Stomach (tissue), 4 donors: ENCODE data around the gene MYF6.

Experiments used
- CTCF ChIP-seq, 7 experiments: fragments of 450-650 bp in 4 of 7; fragments of 200-600 bp in 3 of 7; sonication (generic) in 3 of 7; IDR thresholded peaks; one replicate each; pipeline ENCODE4 v1.5.1; 2016 to 2019; ENCODE audit warnings: antibody characterized with exemption in 7 of 7, control low read depth in 2 of 7, mild to moderate bottlenecking in 1 of 7
- POLR2A ChIP-seq, 4 donors: fragments of 450-650 bp; IDR thresholded peaks; one replicate each; pipeline ENCODE4 v1.6.1; 2016; ENCODE audit warnings: antibody characterized with exemption in 4 of 4, control low read depth in 2 of 4, mild to moderate bottlenecking in 1 of 4, moderate library complexity in 1 of 4
- POLR2AphosphoS5 ChIP-seq, 3 donors: sonication (generic); formaldehyde crosslinking; IDR thresholded peaks; one replicate each; pipeline ENCODE4 v1.6.1; 2016; ENCODE audit warnings: antibody characterized with exemption in 3 of 3

- TF ChIP-seq CTCF (IDR thresholded peaks at IDR 0.05) (no peak), POLR2AphosphoS5 (IDR thresholded peaks at IDR 0.05) (no peak), POLR2A (IDR thresholded peaks at IDR 0.05) (no peak)
These were observed 6.0 kb upstream of the MYF6 start for GRCh38 chr12:80701388-80701787.
